Cerebellar nuclear complex (tissue), 1 donor: Measurements from ENCODE around the gene KLRD1.
A peak's percentile ranks its signal among the peaks of the same experiment; 100 is the strongest.
"Not testable (repeated sequence)": the region's sequence is repeated elsewhere in the genome, so short reads cannot be mapped to it uniquely, and the experiment has no call there.

Source experiments
- DNase-seq, 2 experiments: peaks; one replicate each; lab custom pipeline; 2025; lab: John Stamatoyannopoulos, UW

Gene KLRD1

GRCh38 chr12:10338470-10338869, 30.8 kb downstream of the KLRD1 start:
- not testable (repeated sequence) for DNase-seq

GRCh38 chr12:10339053-10339840, 31.6 kb downstream of the KLRD1 start:
- no peak for DNase-seq

GRCh38 chr12:10340946-10341345, 33.3 kb downstream of the KLRD1 start:
- not testable (repeated sequence) for DNase-seq

- DNase-seq = no peak
Observed at GRCh38 chr12:10341892-10342509, 34.3 kb downstream of the KLRD1 start.

- not testable (repeated sequence) for DNase-seq
Observed at GRCh38 chr12:10351457-10351856, 43.8 kb downstream of the KLRD1 start.

- DNase-seq = no peak
Observed at GRCh38 chr12:10354071-10354470, 46.4 kb downstream of the KLRD1 start.

- no peak for DNase-seq
Observed at GRCh38 chr12:10354502-10354901, 46.8 kb downstream of the KLRD1 start.

- DNase-seq = no peak
Observed at GRCh38 chr12:10358131-10358530, 50.5 kb downstream of the KLRD1 start.

- no peak for DNase-seq
Observed at GRCh38 chr12:10358969-10359368, 51.3 kb downstream of the KLRD1 start.

GRCh38 chr12:10361084-10361483, 53.4 kb downstream of the KLRD1 start:
- no peak for DNase-seq

- no peak for DNase-seq
Observed at GRCh38 chr12:10361622-10362021, 54.0 kb downstream of the KLRD1 start.

- DNase-seq = no peak
Observed at GRCh38 chr12:10362325-10362724, 54.7 kb downstream of the KLRD1 start.

- DNase-seq = no peak
Observed at GRCh38 chr12:10362828-10363657, 55.4 kb downstream of the KLRD1 start.

- DNase-seq = no peak
Observed at GRCh38 chr12:10363658-10363913, 55.9 kb downstream of the KLRD1 start.

GRCh38 chr12:10363914-10364814, 56.5 kb downstream of the KLRD1 start:
- peak in 1 of 2 experiments; percentile 42 for DNase-seq

- DNase-seq = peak in 1 of 2 experiments; percentile 32
Observed at GRCh38 chr12:10364815-10365622, 57.3 kb downstream of the KLRD1 start.

GRCh38 chr12:10365696-10366405, 58.2 kb downstream of the KLRD1 start:
- DNase-seq = no peak

GRCh38 chr12:10366875-10367274, 59.2 kb downstream of the KLRD1 start:
- DNase-seq = no peak

GRCh38 chr12:10367714-10368113, 60.0 kb downstream of the KLRD1 start:
- DNase-seq = not testable (repeated sequence)
